Body of pancreas (tissue), 4 donors: ENCODE results near the gene MAPK13.

Source experiments
- CTCF ChIP-seq, 7 experiments: fragments of 450-650 bp in 4 of 7; fragments of 200-600 bp in 3 of 7; sonication (generic) in 3 of 7; IDR thresholded peaks; one replicate each; pipeline ENCODE4 v1.5.1; 2016 to 2019; ENCODE audit warnings: antibody characterized with exemption in 7 of 7
- POLR2A ChIP-seq, 3 donors: fragments of 450-650 bp; IDR thresholded peaks; one replicate each; pipeline ENCODE4 v1.6.1; 2016; ENCODE audit warnings: antibody characterized with exemption in 3 of 3, mild to moderate bottlenecking in 2 of 3

GRCh38 chr6:36130667-36131510, 576 bp downstream of the MAPK13 start:
- peak in 4 of 7 experiments; percentile 17 to 34 (median 27) for TF ChIP-seq CTCF (IDR thresholded peaks at IDR 0.05)
- TF ChIP-seq POLR2A (IDR thresholded peaks at IDR 0.05): peak; percentile 8 to 58 (median 43)
